ENCODE data around the gene FILIP1L.

- no peak for TF ChIP-seq CTCF (CRISPR knock-in tag; IDR thresholded peaks at IDR 0.05)
- TF ChIP-seq RXRA (CRISPR knock-in tag; IDR thresholded peaks at IDR 0.05), result no peak
- no peak for TF ChIP-seq ARID5B (CRISPR knock-in tag; IDR thresholded peaks at IDR 0.05)
- TF ChIP-seq ZNF225 (CRISPR knock-in tag; IDR thresholded peaks at IDR 0.05), result no peak
- no peak for TF ChIP-seq ZNF761 (CRISPR knock-in tag; conservative IDR thresholded peaks at IDR 0.05)
- no peak for TF ChIP-seq TP53 (CRISPR knock-in tag; conservative IDR thresholded peaks at IDR 0.05)
- no peak for TF ChIP-seq BHLHE40 (IDR thresholded peaks at IDR 0.05; ENCODE audit: low read length)
- no peak for TF ChIP-seq ZNF501 (CRISPR knock-in tag; IDR thresholded peaks at IDR 0.05)
- TF ChIP-seq SNRNP70 (IDR thresholded peaks at IDR 0.05; ENCODE audit: low read depth, low read length), result no peak
- TF ChIP-seq YY1 (IDR thresholded peaks at IDR 0.05; ENCODE audit: insufficient read depth, insufficient replicate concordance, low read depth, low read length), result no peak
- no peak for TF ChIP-seq HOXA3 (CRISPR knock-in tag; IDR thresholded peaks at IDR 0.05)
- no peak for TF ChIP-seq ATM (IDR thresholded peaks at IDR 0.05; ENCODE audit: borderline replicate concordance)
- TF ChIP-seq KDM5B (CRISPR knock-in tag; IDR thresholded peaks at IDR 0.05; ENCODE audit: borderline replicate concordance), result no peak
Observed at GRCh38 chr3:100155128-100155527, 40.8 kb upstream of the FILIP1L start.

Data from HepG2 (cell line).